Effector memory CD8-positive, alpha-beta T cell (primary cell): ENCODE results near the gene CAVIN1.
"Not testable (repeated sequence)": the region's sequence is repeated elsewhere in the genome, so short reads cannot be mapped to it uniquely, and the experiment has no call there.

Source experiments
- ATAC-seq: fragments of 150-1000 bp; cut with Tn5 transposase; replicated peaks from 2 replicates; pipeline ENCODE4 v1.10.0; 2021; ENCODE audit warnings: mild to moderate bottlenecking, moderate library complexity
- DNase-seq, 3 experiments: peaks; one replicate each; pipeline ENCODE4 v3.0.0; 2021
- H3K27ac Mint-ChIP-seq, 2 donors: one replicate each; pipeline ENCODE4 v1.8.0; 2022; ENCODE audit warnings: mild to moderate bottlenecking in 2 of 2, mixed read lengths in 2 of 2, moderate library complexity in 2 of 2
- H3K27me3 Mint-ChIP-seq, 2 donors: one replicate each; pipeline ENCODE4 v1.8.0; 2022; ENCODE audit warnings: mixed read lengths in 2 of 2
- H3K36me3 Mint-ChIP-seq: one replicate; pipeline ENCODE4 v1.8.0; 2022; ENCODE audit warnings: mild to moderate bottlenecking, moderate library complexity, mixed read lengths; ENCODE audit not compliant: insufficient read depth
- H3K4me1 Mint-ChIP-seq, 2 donors: one replicate each; pipeline ENCODE4 v1.8.0; 2022; ENCODE audit warnings: low read depth in 2 of 2, mixed read lengths in 2 of 2
- H3K4me3 Mint-ChIP-seq, 2 donors: one replicate each; pipeline ENCODE4 v1.8.0; 2022; ENCODE audit warnings: mild to moderate bottlenecking in 2 of 2, mixed read lengths in 2 of 2, moderate library complexity in 2 of 2
- H3K9me3 Mint-ChIP-seq, 2 donors: one replicate each; pipeline ENCODE4 v1.8.0; 2022; ENCODE audit warnings: mixed read lengths in 2 of 2
- total RNA-seq, 9 experiments: gene quantifications; one replicate each; lab custom pipeline; 2026; lab: John Stamatoyannopoulos, UW

CAVIN1 gene
- 0 to 3.7 (median 1.2) reads per million in 9 experiments for total RNA-seq

DNA sequence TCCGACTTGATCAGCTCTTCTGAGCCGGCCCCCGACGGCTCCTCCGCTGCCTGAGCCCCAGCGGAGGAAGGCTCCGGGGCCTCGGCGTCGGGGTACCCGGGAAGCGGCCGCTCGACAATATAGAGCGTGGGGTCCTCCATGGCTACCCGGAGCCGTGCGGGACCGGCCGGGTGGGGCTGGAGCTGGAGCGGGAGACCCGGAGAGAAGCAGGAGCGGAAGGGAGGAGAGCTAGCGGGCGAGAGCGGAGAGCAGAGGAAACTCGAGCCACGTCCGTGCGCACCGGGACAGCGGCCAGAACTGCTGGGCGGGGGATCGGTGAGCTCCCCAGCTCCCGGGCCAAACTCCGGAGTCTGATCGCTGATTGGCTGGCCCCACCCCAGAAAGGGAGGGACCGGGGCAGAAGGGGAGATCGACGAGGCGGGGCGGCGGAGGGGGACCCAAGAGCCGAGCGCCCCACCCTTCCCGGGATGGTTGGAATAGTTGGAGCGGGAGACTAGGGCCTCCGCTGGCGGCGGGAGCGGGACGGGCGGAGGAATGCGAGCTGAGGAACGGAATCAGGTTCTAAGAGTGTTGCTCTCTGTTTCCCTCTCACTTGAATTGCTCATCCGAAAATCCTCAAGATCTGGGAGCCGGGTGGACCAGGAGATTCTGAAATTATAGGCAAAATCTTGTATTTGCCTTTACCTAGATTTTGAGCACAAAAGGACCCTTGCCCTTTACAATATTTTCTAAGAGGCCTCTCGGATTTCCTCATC, at the start of gene CAVIN1:
Gene CAVIN1 (minus strand): TSS at position 299 of the 755 bp plus-strand sequence. CDS start 159 bp downstream, at position 140.
- peaks cover 31 to 59% of the 10 kb centered on the region in 2 donors for H3K27me3 Mint-ChIP-seq

GRCh38 chr17:42467889-42468288, 44.8 kb upstream of the CAVIN1 start:
- H3K4me3 Mint-ChIP-seq, result no peak overlapping the region
- peaks cover 0 to 8% of the 10 kb centered on the region in 2 donors for H3K27me3 Mint-ChIP-seq
- no peaks in the 10 kb centered on the region for H3K4me1 Mint-ChIP-seq
- peaks cover 10% of the 10 kb centered on the region for H3K36me3 Mint-ChIP-seq
- no peak for DNase-seq
- H3K27ac Mint-ChIP-seq, result no peak overlapping the region
- no peaks in the 10 kb centered on the region for H3K9me3 Mint-ChIP-seq
- no peak for ATAC-seq

More for the DNA sequence above, at the start of gene CAVIN1:
- Mint-ChIP-seq H3K4me3 (peak within 1 kb of the TSS; percentile 84), H3K27ac (no peak within 1 kb of the TSS), H3K36me3 (no peaks in the 10 kb centered on the region), H3K9me3 (no peaks in the 10 kb centered on the region), H3K4me1 (peaks cover 9 to 12% of the 10 kb centered on the region in 2 donors)
- DNase-seq (no peak), ATAC-seq (peak; percentile 38)

- Mint-ChIP-seq H3K27me3 (peaks cover 7 to 25% of the 10 kb centered on the region in 2 donors), H3K27ac (no peak overlapping the region), H3K36me3 (peaks cover 15% of the 10 kb centered on the region), H3K4me1 (peaks cover 12% of the 10 kb centered on the region in 2 donors), H3K9me3 (no peaks in the 10 kb centered on the region), H3K4me3 (no peak overlapping the region)
- ATAC-seq, result no peak
- DNase-seq, result no peak
Observed at GRCh38 chr17:42463976-42464400, 40.9 kb upstream of the CAVIN1 start.

GRCh38 chr17:42460371-42460770, 37.3 kb upstream of the CAVIN1 start:
- DNase-seq (no peak), ATAC-seq (no peak)
- Mint-ChIP-seq H3K9me3 (no peaks in the 10 kb centered on the region), H3K27me3 (peaks cover 7 to 26% of the 10 kb centered on the region in 2 donors), H3K27ac (no peak overlapping the region), H3K4me1 (peaks cover 29 to 35% of the 10 kb centered on the region in 2 donors), H3K36me3 (peaks cover 34% of the 10 kb centered on the region), H3K4me3 (peak overlapping the region in 1 of 2 donors; percentile 91)

- ATAC-seq (peak; percentile 37), DNase-seq (peak in 1 of 3 experiments; percentile 13)
- Mint-ChIP-seq H3K4me1 (peaks cover 32 to 35% of the 10 kb centered on the region in 2 donors), H3K9me3 (no peaks in the 10 kb centered on the region), H3K27me3 (peaks cover 7 to 26% of the 10 kb centered on the region in 2 donors), H3K27ac (no peak overlapping the region), H3K36me3 (peaks cover 34% of the 10 kb centered on the region), H3K4me3 (peak overlapping the region; percentile 80 to 91)
Observed at GRCh38 chr17:42459801-42460281, 36.8 kb upstream of the CAVIN1 start.

DNA sequence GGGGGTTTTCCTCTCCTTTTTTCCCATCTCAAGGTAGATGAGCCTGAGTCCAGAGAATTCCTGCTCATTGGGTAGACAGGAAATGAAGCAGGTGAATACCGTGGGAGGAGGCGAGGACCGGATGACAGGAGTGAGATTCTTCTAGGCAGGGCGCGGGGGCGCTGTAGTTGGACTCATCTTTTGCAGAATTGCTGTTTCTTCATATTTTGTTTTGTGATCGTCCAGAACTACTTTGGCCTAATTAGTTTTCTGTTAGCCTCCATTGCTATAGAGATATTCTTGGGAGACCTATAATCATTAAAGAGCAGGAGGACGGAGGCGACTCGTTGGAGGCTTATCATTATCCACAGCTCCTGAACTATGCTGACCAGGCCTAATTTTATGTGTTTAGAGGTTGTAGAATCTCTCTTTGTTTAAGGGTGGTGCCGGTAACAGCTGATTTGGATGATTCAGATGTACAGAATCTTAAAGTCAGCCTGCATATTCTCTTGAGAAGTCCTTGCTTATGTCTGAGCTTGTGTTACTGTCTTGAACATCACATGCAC, 36.3 kb upstream of the CAVIN1 start:
- no peak for ATAC-seq
- H3K27ac Mint-ChIP-seq, result peak overlapping the region in 1 of 2 donors; percentile 90
- H3K4me3 Mint-ChIP-seq, result peak overlapping the region; percentile 80 to 91
- H3K4me1 Mint-ChIP-seq, result peaks cover 32 to 35% of the 10 kb centered on the region in 2 donors
- H3K9me3 Mint-ChIP-seq, result no peaks in the 10 kb centered on the region
- peaks cover 7 to 26% of the 10 kb centered on the region in 2 donors for H3K27me3 Mint-ChIP-seq
- no peak for DNase-seq
- peaks cover 34% of the 10 kb centered on the region for H3K36me3 Mint-ChIP-seq

DNA sequence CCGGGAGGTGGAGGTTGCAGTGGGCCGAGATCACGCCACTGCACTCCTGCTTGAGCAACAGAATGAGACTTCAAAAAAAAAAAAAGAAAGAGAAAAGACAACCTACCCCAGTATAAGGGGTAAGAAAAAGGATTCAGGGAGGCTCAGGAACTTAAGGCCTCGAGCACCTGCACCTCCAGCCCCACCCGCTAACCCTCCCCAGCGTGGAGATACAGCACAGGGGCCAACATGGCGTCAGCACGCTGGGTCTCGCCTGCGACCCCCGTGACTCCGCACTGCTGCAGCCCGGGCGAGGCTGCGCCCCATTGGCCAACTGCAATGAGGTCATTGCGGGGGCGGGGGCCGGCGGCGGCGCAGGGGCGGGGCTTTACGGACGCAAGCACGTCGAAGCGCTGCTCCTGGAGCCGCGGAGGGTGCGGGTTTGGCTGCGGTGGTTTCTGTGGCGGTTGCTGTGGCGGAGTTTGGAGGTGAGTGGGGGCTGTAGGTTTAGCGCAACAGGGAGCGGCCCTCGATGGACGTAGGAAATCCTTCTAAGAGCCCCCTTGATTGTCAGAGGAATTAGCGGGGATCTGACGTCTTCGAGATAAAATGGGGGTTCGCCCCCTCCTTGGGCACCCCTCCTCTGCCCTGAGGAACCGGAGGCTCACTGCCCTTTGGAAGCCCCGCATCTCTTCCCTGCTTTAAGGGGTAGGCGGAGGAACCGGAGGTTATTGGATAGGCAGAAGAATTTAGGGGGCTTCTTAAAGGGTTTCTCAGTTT, 35.6 kb upstream of the CAVIN1 start, which contains the start of gene ATP6V0A1:
Gene ATP6V0A1 (plus strand): TSS at position 382 of the 759 bp plus-strand sequence. CDS start 2,017 bp downstream, outside the sequence.
- ATAC-seq (peak; percentile 79), DNase-seq (peak; percentile 58 to 73 (median 69))
- H3K4me1 Mint-ChIP-seq, result peaks cover 32 to 35% of the 10 kb centered on the region in 2 donors
- H3K27ac Mint-ChIP-seq, result peak within 1 kb of the TSS; percentile 44 to 90
- no peaks in the 10 kb centered on the region for H3K9me3 Mint-ChIP-seq
- peak within 1 kb of the TSS; percentile 80 to 91 for H3K4me3 Mint-ChIP-seq
- H3K27me3 Mint-ChIP-seq, result peaks cover 7 to 26% of the 10 kb centered on the region in 2 donors
- peaks cover 34% of the 10 kb centered on the region for H3K36me3 Mint-ChIP-seq

DNA sequence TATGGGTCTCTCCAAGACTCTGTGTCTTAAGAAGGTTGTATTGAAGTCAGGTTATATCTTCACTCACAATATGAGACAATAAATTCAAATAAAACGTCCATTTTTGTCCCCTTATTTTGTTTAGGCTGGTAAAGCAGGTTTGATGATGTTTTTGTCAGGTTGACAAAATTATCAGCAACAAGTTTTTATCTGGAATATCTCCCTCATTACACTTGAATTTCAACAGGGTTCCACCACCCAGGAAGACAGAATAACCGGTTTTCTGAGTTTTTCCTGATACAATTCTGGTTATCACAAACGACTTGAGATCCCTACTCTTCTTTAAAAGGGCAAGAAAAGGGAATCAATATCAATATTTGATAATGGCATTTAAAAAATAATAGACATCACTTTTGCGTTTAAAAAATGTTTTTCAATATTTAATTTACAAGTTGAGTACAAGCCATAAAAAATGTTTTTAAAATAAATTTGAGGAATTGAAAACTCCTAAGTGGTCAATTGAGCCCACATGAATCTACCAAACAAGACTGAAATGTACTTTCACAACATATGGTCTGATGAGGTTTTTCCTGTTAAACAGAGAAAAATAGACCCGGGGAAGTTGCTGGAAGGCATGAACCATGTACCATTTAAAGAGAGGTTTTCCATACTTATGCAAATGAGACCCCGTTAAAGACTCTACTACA, 34.2 kb upstream of the CAVIN1 start:
- DNase-seq, result no peak
- peaks cover 31% of the 10 kb centered on the region for H3K36me3 Mint-ChIP-seq
- no peaks in the 10 kb centered on the region for H3K9me3 Mint-ChIP-seq
- H3K4me3 Mint-ChIP-seq, result peak overlapping the region; percentile 71 to 91
- ATAC-seq, result no peak
- H3K4me1 Mint-ChIP-seq, result peaks cover 32 to 35% of the 10 kb centered on the region in 2 donors
- peaks cover 7 to 31% of the 10 kb centered on the region in 2 donors for H3K27me3 Mint-ChIP-seq
- peak overlapping the region in 1 of 2 donors; percentile 35 for H3K27ac Mint-ChIP-seq

DNA sequence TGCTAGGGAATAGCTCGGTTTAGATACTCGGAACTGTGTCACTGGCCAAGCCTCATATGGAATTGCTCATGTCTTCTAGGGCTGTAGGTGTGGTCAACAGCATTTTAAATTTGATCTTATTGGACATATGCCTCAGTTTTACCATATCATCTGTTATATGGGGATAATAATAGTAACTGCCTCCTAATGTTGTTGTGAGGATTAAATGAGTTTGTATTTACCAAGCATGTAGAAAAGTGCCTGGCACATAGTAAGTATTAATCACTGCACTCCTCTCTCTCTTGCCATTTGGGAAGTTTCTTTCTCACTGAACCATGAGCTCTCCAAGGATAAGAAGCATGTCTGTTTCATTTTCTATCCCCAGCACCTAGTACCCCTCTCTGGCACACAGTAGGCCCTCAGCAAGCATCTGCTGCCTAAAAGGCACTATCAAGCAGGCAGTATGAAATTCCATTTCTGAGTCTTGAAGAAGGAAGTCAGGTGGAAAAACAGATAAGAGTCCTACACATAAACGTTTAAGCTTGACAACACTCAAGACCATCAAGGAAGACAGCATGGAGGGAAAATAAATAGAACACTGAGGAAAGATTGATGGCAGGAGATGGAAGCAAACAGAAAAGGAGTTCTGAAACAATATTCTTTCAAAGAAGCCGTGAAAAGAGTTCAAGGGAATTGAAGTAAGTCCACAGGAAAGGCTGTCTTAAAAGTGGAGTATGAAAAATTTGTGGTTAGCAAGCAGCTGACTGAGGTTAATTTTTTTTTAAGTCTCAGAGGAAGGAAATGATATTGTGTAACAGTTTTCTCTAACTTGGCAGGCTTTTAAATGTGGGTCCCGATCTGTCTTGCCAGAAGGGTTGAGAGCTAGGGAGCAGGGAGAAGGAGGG, 33.4 kb upstream of the CAVIN1 start:
- DNase-seq (peak in 2 of 3 experiments; percentile 16 to 21), ATAC-seq (peak; percentile 61)
- Mint-ChIP-seq H3K4me1 (peaks cover 32 to 35% of the 10 kb centered on the region in 2 donors), H3K9me3 (no peaks in the 10 kb centered on the region), H3K36me3 (peaks cover 25% of the 10 kb centered on the region), H3K27me3 (peaks cover 7 to 31% of the 10 kb centered on the region in 2 donors), H3K4me3 (peak overlapping the region; percentile 71 to 91), H3K27ac (peak overlapping the region in 1 of 2 donors; percentile 35)

GRCh38 chr17:42454987-42455386, 31.9 kb upstream of the CAVIN1 start:
- not testable (repeated sequence) for H3K27ac Mint-ChIP-seq, H3K4me3 Mint-ChIP-seq, ATAC-seq, DNase-seq, H3K9me3 Mint-ChIP-seq
- peaks cover 3 to 24% of the 10 kb centered on the region in 2 donors for H3K27me3 Mint-ChIP-seq
- H3K4me1 Mint-ChIP-seq, result peaks cover 29 to 32% of the 10 kb centered on the region in 2 donors
- H3K36me3 Mint-ChIP-seq, result peaks cover 25% of the 10 kb centered on the region

GRCh38 chr17:42453439-42453838, 30.4 kb upstream of the CAVIN1 start:
- H3K27me3 Mint-ChIP-seq, result peaks cover 0 to 11% of the 10 kb centered on the region in 2 donors
- no peak overlapping the region for H3K4me3 Mint-ChIP-seq
- peaks cover 17 to 18% of the 10 kb centered on the region in 2 donors for H3K4me1 Mint-ChIP-seq
- no peak for DNase-seq
- H3K9me3 Mint-ChIP-seq, result no peaks in the 10 kb centered on the region
- H3K27ac Mint-ChIP-seq, result no peak overlapping the region
- ATAC-seq, result no peak
- peaks cover 18% of the 10 kb centered on the region for H3K36me3 Mint-ChIP-seq

GRCh38 chr17:42451270-42451669, 28.2 kb upstream of the CAVIN1 start:
- H3K36me3 Mint-ChIP-seq, H3K4me1 Mint-ChIP-seq, H3K27ac Mint-ChIP-seq, H3K27me3 Mint-ChIP-seq, H3K9me3 Mint-ChIP-seq, ATAC-seq, DNase-seq, H3K4me3 Mint-ChIP-seq: not testable (repeated sequence)
